HL-60 (cell line): ENCODE measurements around the gene TUBB.

Source experiments
- CTCF ChIP-seq: IDR thresholded peaks from one replicate; pipeline ENCODE4 v1.5.1; 2011; ENCODE audit warnings: low read length, control low read depth, inconsistent platforms; ENCODE audit not compliant: insufficient read depth
- POLR2AphosphoS5 ChIP-seq: IDR thresholded peaks from 2 replicates; pipeline ENCODE4 v1.6.1; 2012; ENCODE audit warnings: low read depth

- no peak for TF ChIP-seq CTCF
- TF ChIP-seq POLR2AphosphoS5, result no peak
Observed at GRCh38 chr6:30683183-30683979, 36.8 kb upstream of the TUBB start.
